HG03103 (cell line): ENCODE measurements around the gene SLC13A3.

Source experiments
- ATAC-seq: cut with Tn5 transposase; IDR thresholded peaks from one replicate; pipeline ENCODE4 v1.9.1; 2021; ENCODE audit warnings: low read depth; ENCODE audit not compliant: unreplicated experiment

The SLC13A3 gene

GRCh38 chr20:46651091-46651962 lies at the start of gene SLC13A3:
TSS of gene SLC13A3 (minus strand) at chr20:46651459. CDS start at chr20:46651421, 38 bp downstream.
- ATAC-seq: no peak

GRCh38 chr20:46701057-46701456 lies 49.8 kb upstream of the SLC13A3 start:
- ATAC-seq: no peak

- no peak for ATAC-seq
These were observed 49.2 kb upstream of the SLC13A3 start for GRCh38 chr20:46700481-46700880.

GRCh38 chr20:46699651-46700359 lies 48.5 kb upstream of the SLC13A3 start:
- no peak for ATAC-seq

- ATAC-seq: no peak
These were observed 47.5 kb upstream of the SLC13A3 start for GRCh38 chr20:46698788-46699187.

- ATAC-seq: no peak
These were observed 45.6 kb upstream of the SLC13A3 start for GRCh38 chr20:46696791-46697279.

- no peak for ATAC-seq
These were observed 44.6 kb upstream of the SLC13A3 start for GRCh38 chr20:46695892-46696291.

GRCh38 chr20:46694484-46694883 lies 43.2 kb upstream of the SLC13A3 start:
- ATAC-seq: no peak

- no peak for ATAC-seq
These were observed 39.9 kb upstream of the SLC13A3 start for GRCh38 chr20:46691196-46691595.

- no peak for ATAC-seq
These were observed 39.2 kb upstream of the SLC13A3 start for GRCh38 chr20:46690219-46691106.

- no peak for ATAC-seq
These were observed 38.5 kb upstream of the SLC13A3 start for GRCh38 chr20:46689754-46690085.

GRCh38 chr20:46689082-46689753 lies 38.0 kb upstream of the SLC13A3 start, which contains the start of gene TP53RK:
TSS of gene TP53RK (minus strand) at chr20:46689444. CDS start at chr20:46689414, 30 bp downstream.
- peak; percentile 91 for ATAC-seq

GRCh38 chr20:46688151-46689081 lies 37.2 kb upstream of the SLC13A3 start:
- ATAC-seq: no peak

- no peak for ATAC-seq
These were observed 32.9 kb upstream of the SLC13A3 start for GRCh38 chr20:46683939-46684750.

GRCh38 chr20:46683668-46683938 lies 32.3 kb upstream of the SLC13A3 start:
- no peak for ATAC-seq

GRCh38 chr20:46683011-46683667 lies 31.9 kb upstream of the SLC13A3 start:
- no peak for ATAC-seq

- ATAC-seq: no peak
These were observed 31.0 kb upstream of the SLC13A3 start for GRCh38 chr20:46682063-46682821.
